ENCODE results near the gene SLC15A5. TPM values are rescaled to one million over a fixed set of nuclear protein-coding genes. Genes with fewer than 3 reads are reported as not detected.

The SLC15A5 gene
- total and polyA plus RNA-seq, 2 donors from 2014 or later: not detected

DNA sequence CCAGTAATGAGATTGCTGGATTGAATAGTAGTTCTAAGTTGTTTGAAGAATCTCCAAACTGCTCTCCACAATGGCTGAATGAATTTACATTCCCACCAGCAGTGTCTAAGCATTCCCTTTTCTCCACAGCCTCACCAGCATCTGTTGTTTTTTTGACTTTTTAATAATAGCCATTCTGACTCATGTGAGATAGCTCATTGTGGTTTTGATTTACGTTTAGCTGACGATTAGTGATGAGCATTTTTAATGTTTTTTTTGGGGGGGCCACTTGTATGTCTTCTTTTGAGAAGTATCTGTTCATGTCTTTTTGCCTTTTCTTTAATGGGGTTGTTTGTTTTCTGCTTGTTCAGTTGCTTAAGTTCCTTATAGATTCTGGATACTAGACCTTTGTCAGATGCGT, 8.1 kb upstream of the SLC15A5 start:
- DNase-seq: no peak
- Histone ChIP-seq H3K27ac (ENCODE audit: low read depth in 2 of 2, low read length in 2 of 2) (no peak overlapping the region), H3K4me3 (ENCODE audit: low read length in 3 of 3) (no peak overlapping the region), H3K9me3 (ENCODE audit: control insufficient read depth in 2 of 3, insufficient read depth in 1 of 3, low read length in 3 of 3) (no peaks in the 10 kb centered on the region), H3K36me3 (ENCODE audit: control insufficient read depth in 2 of 3, insufficient read depth in 3 of 3, low read length in 3 of 3) (no peaks in the 10 kb centered on the region), H3K4me1 (ENCODE audit: control insufficient read depth in 2 of 3, insufficient read depth in 2 of 3, low read depth in 1 of 3, low read length in 3 of 3) (no peaks in the 10 kb centered on the region), H3K27me3 (ENCODE audit: control insufficient read depth, insufficient read depth, low read length) (no peaks in the 10 kb centered on the region), H3K9ac (ENCODE audit: low read length in 3 of 3) (no peak overlapping the region)
- TF ChIP-seq, protein P1, sequence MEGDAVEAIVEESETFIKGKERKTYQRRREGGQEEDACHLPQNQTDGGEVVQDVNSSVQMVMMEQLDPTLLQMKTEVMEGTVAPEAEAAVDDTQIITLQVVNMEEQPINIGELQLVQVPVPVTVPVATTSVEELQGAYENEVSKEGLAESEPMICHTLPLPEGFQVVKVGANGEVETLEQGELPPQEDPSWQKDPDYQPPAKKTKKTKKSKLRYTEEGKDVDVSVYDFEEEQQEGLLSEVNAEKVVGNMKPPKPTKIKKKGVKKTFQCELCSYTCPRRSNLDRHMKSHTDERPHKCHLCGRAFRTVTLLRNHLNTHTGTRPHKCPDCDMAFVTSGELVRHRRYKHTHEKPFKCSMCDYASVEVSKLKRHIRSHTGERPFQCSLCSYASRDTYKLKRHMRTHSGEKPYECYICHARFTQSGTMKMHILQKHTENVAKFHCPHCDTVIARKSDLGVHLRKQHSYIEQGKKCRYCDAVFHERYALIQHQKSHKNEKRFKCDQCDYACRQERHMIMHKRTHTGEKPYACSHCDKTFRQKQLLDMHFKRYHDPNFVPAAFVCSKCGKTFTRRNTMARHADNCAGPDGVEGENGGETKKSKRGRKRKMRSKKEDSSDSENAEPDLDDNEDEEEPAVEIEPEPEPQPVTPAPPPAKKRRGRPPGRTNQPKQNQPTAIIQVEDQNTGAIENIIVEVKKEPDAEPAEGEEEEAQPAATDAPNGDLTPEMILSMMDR (IDR thresholded peaks at IDR 0.05; ENCODE audit: borderline replicate concordance, extremely low read depth, insufficient read depth): no peak
- intact Hi-C loops (cut with DNase I): no loop called here
- FAIRE-seq: no peak

DNA sequence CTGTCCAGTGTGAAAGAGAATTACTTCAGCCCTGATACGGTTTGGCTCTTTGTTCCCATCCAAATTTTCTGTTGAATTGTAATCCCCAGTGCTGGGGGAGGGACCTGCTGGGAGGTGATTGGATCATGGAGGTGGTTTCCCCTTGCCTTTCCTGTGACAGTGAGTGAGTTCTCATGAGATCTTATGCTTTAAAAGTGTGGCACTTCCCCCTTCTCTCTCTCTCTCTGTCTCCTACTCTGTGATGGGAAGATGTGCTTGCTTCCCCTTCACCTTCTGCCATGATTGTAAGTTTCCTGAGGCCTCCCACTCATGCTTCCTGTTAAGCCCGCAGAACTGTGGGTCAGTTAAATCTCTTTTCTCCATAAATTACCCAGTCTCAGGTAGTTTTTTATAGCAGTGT, 5.5 kb upstream of the SLC15A5 start:
- FAIRE-seq: no peak

DNA sequence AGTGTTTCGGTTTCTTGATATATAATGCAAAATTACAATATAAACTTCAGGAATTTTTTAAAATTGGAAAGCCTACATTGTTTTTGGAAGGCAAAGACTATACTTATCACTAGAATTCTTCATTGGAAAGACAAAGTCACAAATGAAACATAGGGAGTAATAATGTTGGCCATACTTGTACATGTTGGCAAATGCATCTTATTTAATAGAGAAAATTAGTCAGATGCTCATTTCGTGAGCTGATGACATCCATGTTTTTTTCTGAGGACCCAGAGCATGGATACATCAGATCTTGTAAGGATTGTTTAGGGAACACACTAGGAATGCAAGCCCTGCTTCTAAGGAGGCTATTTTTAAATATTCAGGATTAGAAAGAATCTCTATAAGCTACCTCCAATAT, 4.6 kb upstream of the SLC15A5 start:
- Histone ChIP-seq H3K27ac (ENCODE audit: low read depth in 2 of 2, low read length in 2 of 2) (no peak overlapping the region), H3K9me3 (ENCODE audit: control insufficient read depth in 2 of 3, insufficient read depth in 1 of 3, low read length in 3 of 3) (no peaks in the 10 kb centered on the region), H3K27me3 (ENCODE audit: control insufficient read depth, insufficient read depth, low read length) (no peaks in the 10 kb centered on the region), H3K9ac (ENCODE audit: low read length in 3 of 3) (no peak overlapping the region), H3K4me3 (ENCODE audit: low read length in 3 of 3) (no peak overlapping the region), H3K4me1 (ENCODE audit: control insufficient read depth in 2 of 3, insufficient read depth in 2 of 3, low read depth in 1 of 3, low read length in 3 of 3) (no peaks in the 10 kb centered on the region), H3K36me3 (ENCODE audit: control insufficient read depth in 2 of 3, insufficient read depth in 3 of 3, low read length in 3 of 3) (no peaks in the 10 kb centered on the region)
- intact Hi-C loops (cut with DNase I): no loop called here
- DNase-seq: no peak
- FAIRE-seq: no peak
- TF ChIP-seq, protein P1 (IDR thresholded peaks at IDR 0.05; ENCODE audit: borderline replicate concordance, extremely low read depth, insufficient read depth): no peak

More for the DNA sequence above, 5.5 kb upstream of the SLC15A5 start:
- TF ChIP-seq, protein P1 (IDR thresholded peaks at IDR 0.05; ENCODE audit: borderline replicate concordance, extremely low read depth, insufficient read depth): no peak
- DNase-seq: no peak
- Histone ChIP-seq H3K36me3 (ENCODE audit: control insufficient read depth in 2 of 3, insufficient read depth in 3 of 3, low read length in 3 of 3) (no peaks in the 10 kb centered on the region), H3K9me3 (ENCODE audit: control insufficient read depth in 2 of 3, insufficient read depth in 1 of 3, low read length in 3 of 3) (no peaks in the 10 kb centered on the region), H3K4me3 (ENCODE audit: low read length in 3 of 3) (no peak overlapping the region), H3K27ac (ENCODE audit: low read depth in 2 of 2, low read length in 2 of 2) (no peak overlapping the region), H3K4me1 (ENCODE audit: control insufficient read depth in 2 of 3, insufficient read depth in 2 of 3, low read depth in 1 of 3, low read length in 3 of 3) (no peaks in the 10 kb centered on the region), H3K27me3 (ENCODE audit: control insufficient read depth, insufficient read depth, low read length) (no peaks in the 10 kb centered on the region), H3K9ac (ENCODE audit: low read length in 3 of 3) (no peak overlapping the region)
- intact Hi-C loops (cut with DNase I): no loop called here

DNA sequence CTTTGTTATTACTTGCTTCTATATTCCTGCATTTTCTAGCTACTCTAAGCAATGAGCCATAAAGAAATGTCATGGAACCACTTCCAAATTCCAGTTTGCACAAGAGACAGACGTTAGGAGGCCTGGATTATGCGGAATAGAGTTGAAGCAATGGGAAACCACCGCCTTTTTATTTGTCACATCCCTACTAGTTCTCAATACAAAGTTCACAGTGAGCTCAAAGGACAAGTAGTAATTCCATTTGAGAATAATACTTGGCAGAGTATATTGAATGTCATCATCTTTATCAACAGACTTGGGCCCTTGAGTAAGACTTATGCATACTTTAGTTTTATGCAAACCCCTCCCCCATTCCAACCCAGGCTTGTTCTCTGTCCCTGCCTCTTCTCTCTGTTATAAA, 3.7 kb upstream of the SLC15A5 start:
- no peaks in the 10 kb centered on the region for H3K9me3 ChIP-seq (ENCODE audit: control insufficient read depth in 2 of 3, insufficient read depth in 1 of 3, low read length in 3 of 3)
- TF ChIP-seq, protein P1 (IDR thresholded peaks at IDR 0.05; ENCODE audit: borderline replicate concordance, extremely low read depth, insufficient read depth): no peak
- no peaks in the 10 kb centered on the region for H3K4me1 ChIP-seq (ENCODE audit: control insufficient read depth in 2 of 3, insufficient read depth in 2 of 3, low read depth in 1 of 3, low read length in 3 of 3)
- DNase-seq: no peak
- FAIRE-seq: no peak
- H3K27me3 ChIP-seq (ENCODE audit: control insufficient read depth, insufficient read depth, low read length): no peaks in the 10 kb centered on the region
- H3K4me3 ChIP-seq (ENCODE audit: low read length in 3 of 3): no peak overlapping the region
- intact Hi-C loops (cut with DNase I): no loop called here
- no peak overlapping the region for H3K9ac ChIP-seq (ENCODE audit: low read length in 3 of 3)
- no peak overlapping the region for H3K27ac ChIP-seq (ENCODE audit: low read depth in 2 of 2, low read length in 2 of 2)
- no peaks in the 10 kb centered on the region for H3K36me3 ChIP-seq (ENCODE audit: control insufficient read depth in 2 of 3, insufficient read depth in 3 of 3, low read length in 3 of 3)

Measured in kidney (tissue), 14 donors.